CD14-positive monocyte (primary cell): Measurements from ENCODE around the gene KCNQ1. TPM values are rescaled to one million over a fixed set of nuclear protein-coding genes. Genes with fewer than 3 reads are reported as not detected.

Experiments
- DNase-seq, 3 donors: peaks; one replicate each; pipeline ENCODE4 v3.0.0-alpha.2; 2011 to 2022
- H2AFZ ChIP-seq: 2 replicates; pipeline ENCODE4 v1.6.0; 2012; ENCODE audit warnings: mild to moderate bottlenecking, low read depth, low read length, inconsistent platforms; ENCODE audit not compliant: insufficient read depth, poor library complexity, severe bottlenecking
- H3K27ac ChIP-seq, 2 donors: 1 replicate in 1 of 2; 2 replicates in 1 of 2; pipeline ENCODE4 v1.5.1; 2012 to 2013; ENCODE audit warnings: low read length in 2 of 2, control low read depth in 1 of 2, inconsistent platforms in 1 of 2, low read depth in 1 of 2, mild to moderate bottlenecking in 1 of 2
- H3K27me3 ChIP-seq, 2 donors: one replicate each; pipeline versions ENCODE4 v1.6.0 to v1.6.1; 2011 to 2013; ENCODE audit warnings: low read length in 2 of 2; ENCODE audit not compliant: control insufficient read depth in 2 of 2, insufficient read depth in 2 of 2
- H3K36me3 ChIP-seq, 2 donors: replicated peaks in 1 of 2; 1 replicate in 1 of 2; 2 replicates in 1 of 2; pipeline versions ENCODE4 v1.5.1 to v1.6.1; 2012 to 2013; ENCODE audit warnings: low read length in 2 of 2, control low read depth in 1 of 2, inconsistent platforms in 1 of 2, mild to moderate bottlenecking in 1 of 2; ENCODE audit not compliant: insufficient read depth in 2 of 2, control insufficient read depth in 1 of 2
- H3K4me1 ChIP-seq, 2 donors: 1 replicate in 1 of 2; 2 replicates in 1 of 2; pipeline versions ENCODE4 v1.5.1 to v1.6.1; 2012 to 2013; ENCODE audit warnings: low read length in 2 of 2, control low read depth in 1 of 2, inconsistent platforms in 1 of 2, mild to moderate bottlenecking in 1 of 2, moderate library complexity in 1 of 2; ENCODE audit not compliant: insufficient read depth in 2 of 2, control insufficient read depth in 1 of 2
- H3K4me2 ChIP-seq: replicated peaks from 2 replicates; pipeline ENCODE3; 2012; ENCODE audit warnings: low read length, moderate library complexity, mild to moderate bottlenecking; ENCODE audit not compliant: poor library complexity, severe bottlenecking; ENCODE audit errors: extremely low read depth
- H3K4me3 ChIP-seq, 3 experiments: fragments of 200-600 bp in 1 of 3; sonication (generic) in 1 of 3; replicated peaks in 1 of 3; 1 replicate in 2 of 3; 2 replicates in 1 of 3; pipeline ENCODE4 v1.5.1; 2011 to 2013; ENCODE audit warnings: low read length in 3 of 3, mild to moderate bottlenecking in 3 of 3, control low read depth in 2 of 3, low read depth in 2 of 3, inconsistent platforms in 1 of 3, moderate library complexity in 1 of 3
- H3K79me2 ChIP-seq: 2 replicates; pipeline ENCODE4 v1.6.0; 2012; ENCODE audit warnings: mild to moderate bottlenecking, control low read depth, inconsistent platforms, low read length, moderate library complexity; ENCODE audit not compliant: insufficient read depth
- H3K9ac ChIP-seq: 2 replicates; pipeline ENCODE4 v1.6.0; 2017; ENCODE audit warnings: low read length, mild to moderate bottlenecking; ENCODE audit not compliant: insufficient read depth, poor library complexity, severe bottlenecking
- H3K9me3 ChIP-seq, 2 donors: replicated peaks in 1 of 2; 1 replicate in 1 of 2; 2 replicates in 1 of 2; pipeline versions ENCODE4 v1.5.1 to v1.6.1; 2012 to 2013; ENCODE audit warnings: low read length in 2 of 2, control low read depth in 1 of 2; ENCODE audit not compliant: control insufficient read depth in 1 of 2, insufficient read depth in 1 of 2
- H4K20me1 ChIP-seq: 2 replicates; pipeline ENCODE4 v1.6.0; 2012; ENCODE audit warnings: mild to moderate bottlenecking, low read length, control low read depth, moderate library complexity; ENCODE audit not compliant: insufficient read depth
- H3K27ac Mint-ChIP-seq, 7 donors: one replicate each; pipeline ENCODE4 v1.8.0; 2020; ENCODE audit warnings: mild to moderate bottlenecking in 7 of 7, mixed read lengths in 7 of 7, moderate library complexity in 6 of 7, inconsistent platforms in 2 of 7
- H3K27me3 Mint-ChIP-seq, 3 donors: one replicate each; pipeline ENCODE4 v1.8.0; 2021 to 2022; ENCODE audit warnings: low read depth in 3 of 3, mild to moderate bottlenecking in 3 of 3, mixed read lengths in 3 of 3, moderate library complexity in 3 of 3, inconsistent platforms in 1 of 3
- H3K36me3 Mint-ChIP-seq, 2 donors: one replicate each; pipeline ENCODE4 v1.8.0; 2020; ENCODE audit warnings: mixed read lengths in 2 of 2, inconsistent platforms in 1 of 2, mild to moderate bottlenecking in 1 of 2
- H3K4me1 Mint-ChIP-seq: one replicate; pipeline ENCODE4 v1.8.0; 2020; ENCODE audit warnings: mild to moderate bottlenecking, mixed read lengths
- H3K4me3 Mint-ChIP-seq, 2 donors: one replicate each; pipeline ENCODE4 v1.8.0; 2020; ENCODE audit warnings: mild to moderate bottlenecking in 2 of 2, mixed read lengths in 2 of 2, moderate library complexity in 1 of 2
- H3K9me3 Mint-ChIP-seq, 7 donors: one replicate each; pipeline ENCODE4 v1.8.0; 2020 to 2022; ENCODE audit warnings: mixed read lengths in 7 of 7, mild to moderate bottlenecking in 6 of 7, moderate library complexity in 6 of 7, inconsistent platforms in 2 of 7
- CTCF ChIP-seq: fragments of 200-600 bp; IDR thresholded peaks from one replicate; pipeline ENCODE4 v1.8.0; 2022; ENCODE audit warnings: antibody characterized with exemption, mild to moderate bottlenecking
- WGBS: methylation state at CpG from one replicate; pipeline ENCODE4 v1.1.5; 2013; ENCODE audit warnings: missing lambda C conversion rate; ENCODE audit not compliant: insufficient coverage; 5-methylcytosine and 5-hydroxymethylcytosine counted together
- intact Hi-C, 2 donors: fragments of 100-400 bp; cut with micrococcal nuclease; formaldehyde crosslinking; loops; one replicate each; pipeline versions ENCODE4 v1.15.0 to v1.15.1; 2023
- polyA plus RNA-seq, 3 donors: library from polyadenylated mRNA; depleted of rRNA in 1 of 3; unstranded in 2 of 3; stranded (reverse) in 1 of 3; fragments of 300-500 nt in 2 of 3; fragments of >200 nt in 1 of 3; fragmentation: Illumina TruSeq in 2 of 3; gene quantifications; 1 replicate in 2 of 3; 2 replicates in 1 of 3; pipeline ENCODE4 v1.2.3, GENCODE V29; 2012 to 2021

Gene KCNQ1
- polyA plus RNA-seq, 3 donors = 14.9 to 31.8 (median 21.6) TPM

GRCh38 chr11:2739531-2740274 is 294.9 kb downstream of the KCNQ1 start:
- Histone ChIP-seq H3K27ac (no peak overlapping the region), H3K27me3 (no peaks in the 10 kb centered on the region), H3K4me1 (peaks cover 24 to 38% of the 10 kb centered on the region in 2 donors), H3K9ac (no peak overlapping the region), H3K4me3 (no peak overlapping the region), H2AFZ (no peak overlapping the region), H3K79me2 (no peaks in the 10 kb centered on the region), H3K4me2 (no peak overlapping the region), H3K9me3 (no peaks in the 10 kb centered on the region), H3K36me3 (no peaks in the 10 kb centered on the region), H4K20me1 (peaks cover 98% of the 10 kb centered on the region)
- peaks cover 0 to 4% (median 1%) of the 10 kb centered on the region in 3 donors for H3K27me3 Mint-ChIP-seq
- 99% methylated on average over 15 of the region's 18 CpGs for WGBS
- peaks cover 33% of the 10 kb centered on the region for H3K4me1 Mint-ChIP-seq
- peaks cover 0 to 4% of the 10 kb centered on the region in 2 donors for H3K36me3 Mint-ChIP-seq
- peaks cover 0 to 2% (median 0%) of the 10 kb centered on the region in 7 donors for H3K9me3 Mint-ChIP-seq
- peak overlapping the region in 1 of 7 donors; percentile 78 for H3K27ac Mint-ChIP-seq
- no peak overlapping the region for H3K4me3 Mint-ChIP-seq
- intact Hi-C loops = no loop called here
- TF ChIP-seq CTCF = no peak
- no peak for DNase-seq

- Histone ChIP-seq H3K27me3 (no peaks in the 10 kb centered on the region), H3K4me2 (no peak overlapping the region), H3K36me3 (no peaks in the 10 kb centered on the region), H3K4me3 (no peak overlapping the region), H4K20me1 (peaks cover 98% of the 10 kb centered on the region), H3K9ac (no peak overlapping the region), H3K4me1 (peaks cover 24 to 38% of the 10 kb centered on the region in 2 donors), H3K27ac (no peak overlapping the region), H3K79me2 (no peaks in the 10 kb centered on the region), H3K9me3 (no peaks in the 10 kb centered on the region), H2AFZ (no peak overlapping the region)
- Mint-ChIP-seq H3K36me3 (peaks cover 0 to 5% of the 10 kb centered on the region in 2 donors), H3K4me3 (no peak overlapping the region), H3K4me1 (peaks cover 33% of the 10 kb centered on the region), H3K27ac (no peak overlapping the region), H3K9me3 (peaks cover 0 to 2% (median 0%) of the 10 kb centered on the region in 7 donors), H3K27me3 (peaks cover 0 to 5% (median 1%) of the 10 kb centered on the region in 3 donors)
- 88% methylated on average over 14 of the region's 17 CpGs for WGBS
- DNase-seq = no peak
- intact Hi-C loops = no loop called here
- TF ChIP-seq CTCF = no peak
Measured at GRCh38 chr11:2740275-2740940, 295.6 kb downstream of the KCNQ1 start.
